Measurements from ENCODE around the gene RXRB.
"Not testable (repeated sequence)": the region's sequence is repeated elsewhere in the genome, so short reads cannot be mapped to it uniquely, and the experiment has no call there.

RXRB gene
- 63.6 reads per million, percentile 73 among the genes with 10 or more reads in this experiment for total RNA-seq

DNA sequence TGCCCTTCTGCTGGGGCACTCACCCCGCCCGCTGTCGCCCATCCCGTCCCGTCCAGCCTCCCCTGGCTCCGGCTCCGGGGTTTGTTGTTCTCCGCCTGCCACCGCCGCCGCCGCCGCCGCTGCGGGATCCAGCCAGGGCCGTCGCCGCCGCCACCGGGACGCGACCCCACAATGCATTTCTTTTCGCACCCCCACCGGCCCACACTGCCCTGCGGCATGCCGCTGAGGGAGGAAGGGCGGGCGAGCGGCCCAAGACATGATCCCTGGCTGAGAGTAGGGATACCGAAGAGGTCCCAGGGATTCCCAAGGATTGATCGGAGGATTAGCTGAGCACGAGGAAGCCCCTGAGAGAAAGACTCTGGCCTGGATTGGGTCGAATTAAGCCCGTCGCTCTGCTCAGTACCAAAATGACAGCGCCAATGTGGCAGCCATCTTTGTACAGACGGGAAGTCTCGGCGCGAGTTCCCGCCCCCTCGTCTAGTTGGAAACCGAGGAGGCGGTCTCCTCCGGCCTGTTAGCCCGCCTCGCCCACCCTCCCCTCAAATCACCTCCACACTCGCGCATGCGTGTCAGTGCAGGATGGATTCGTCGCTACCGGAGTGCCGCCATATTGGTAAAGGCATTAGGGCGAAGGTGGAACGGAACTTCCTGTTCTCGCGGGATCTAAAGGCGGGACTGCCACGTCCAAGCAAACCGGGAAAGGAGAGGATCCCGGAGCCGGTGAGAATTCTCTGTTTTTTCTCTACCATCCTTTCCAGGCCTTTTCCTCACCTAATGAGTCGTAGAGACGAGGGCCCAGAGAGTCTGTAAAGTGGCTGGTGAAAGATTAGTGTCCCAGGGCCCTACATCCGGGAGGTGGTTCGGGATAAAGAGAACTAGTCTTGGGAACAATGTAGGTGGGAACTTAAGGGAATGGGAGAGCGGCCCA lies at the start of gene RXRB, which contains the start of gene SLC39A7:
Gene RXRB, minus strand, starts transcription at position 447 of the 928 bp plus-strand sequence. Its CDS starts 189 bp downstream, at position 258.
Gene SLC39A7, plus strand, starts transcription at position 649 of the 928 bp plus-strand sequence. CDS start 379 bp downstream, outside the sequence.
- peak; percentile 99 for DNase-seq

DNA sequence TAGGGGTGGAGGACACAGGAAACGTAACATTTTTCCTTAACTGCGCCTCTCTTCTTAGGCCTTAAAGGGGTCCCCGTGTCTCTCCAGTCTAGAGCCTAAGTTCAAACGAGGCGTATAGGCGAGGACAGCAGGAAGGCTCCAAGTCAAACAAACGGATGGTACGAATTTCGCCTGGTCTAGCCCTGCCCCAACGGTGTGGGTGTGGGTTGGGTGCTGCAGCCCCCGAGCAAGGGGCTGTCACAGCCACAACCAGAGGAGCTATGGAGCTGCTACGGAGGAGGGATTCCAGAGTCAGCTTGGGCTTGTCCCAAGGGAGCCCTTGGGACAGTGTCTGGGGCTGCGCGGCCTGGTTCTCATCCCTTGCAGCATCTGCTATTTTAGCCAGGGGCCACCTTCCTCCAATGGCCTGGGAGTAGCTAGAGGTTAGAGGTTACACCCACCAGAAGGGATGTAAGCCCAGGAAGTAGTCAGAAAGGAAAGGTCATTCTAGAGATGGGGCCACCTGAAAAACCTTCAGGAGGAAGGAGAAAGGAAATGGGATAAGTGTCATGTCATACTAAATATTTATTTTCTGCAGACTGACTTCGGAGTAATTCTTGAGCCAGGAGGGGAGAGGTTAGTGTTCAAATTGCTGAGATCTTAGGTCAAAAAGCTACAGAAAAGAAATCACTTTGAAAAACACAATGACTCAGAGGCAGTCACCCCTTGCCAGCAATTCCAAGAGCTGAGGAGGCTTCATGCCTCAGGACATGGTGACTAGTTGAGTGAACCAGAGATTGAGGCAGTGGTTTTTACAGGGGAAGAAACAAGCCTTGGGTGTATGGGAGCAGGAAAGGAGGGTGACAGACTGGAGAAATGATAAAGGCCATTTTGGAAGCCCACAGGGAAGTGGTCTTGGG lies 49.5 kb upstream of the RXRB start:
- no peak for DNase-seq

GRCh38 chr6:33248932-33249731 lies 48.7 kb upstream of the RXRB start:
- peak; percentile 95 for DNase-seq

GRCh38 chr6:33248643-33248931 lies 48.1 kb upstream of the RXRB start:
- DNase-seq, result no peak

- DNase-seq, result peak; percentile 88
Observed at GRCh38 chr6:33247977-33248642, 47.6 kb upstream of the RXRB start.

DNA sequence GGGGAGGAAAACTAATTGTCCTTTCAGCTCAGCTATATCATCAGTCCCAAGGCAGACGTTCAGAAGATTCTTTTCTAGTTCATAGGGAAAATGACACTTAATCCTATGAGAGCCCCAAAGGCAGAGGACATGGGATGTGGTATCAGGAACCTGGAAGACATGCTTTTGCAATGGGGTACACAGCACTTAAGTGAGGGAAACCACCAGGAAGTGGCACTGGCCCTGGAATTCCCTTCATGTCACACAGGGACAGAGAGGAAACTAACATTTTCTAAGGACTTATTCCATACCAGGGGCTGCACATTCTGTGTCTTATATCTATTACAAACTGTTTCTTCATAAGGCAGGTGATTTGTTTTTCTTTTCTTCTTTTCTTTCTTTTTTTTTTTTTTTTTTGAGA lies 43.0 kb upstream of the RXRB start:
- DNase-seq, result no peak

- DNase-seq, result no peak
Observed at GRCh38 chr6:33241968-33242367, 41.5 kb upstream of the RXRB start.

GRCh38 chr6:33237741-33238140 lies 37.3 kb upstream of the RXRB start:
- no peak for DNase-seq

GRCh38 chr6:33236852-33237251 lies 36.4 kb upstream of the RXRB start:
- no peak for DNase-seq

GRCh38 chr6:33236328-33236727 lies 35.9 kb upstream of the RXRB start:
- no peak for DNase-seq

DNA sequence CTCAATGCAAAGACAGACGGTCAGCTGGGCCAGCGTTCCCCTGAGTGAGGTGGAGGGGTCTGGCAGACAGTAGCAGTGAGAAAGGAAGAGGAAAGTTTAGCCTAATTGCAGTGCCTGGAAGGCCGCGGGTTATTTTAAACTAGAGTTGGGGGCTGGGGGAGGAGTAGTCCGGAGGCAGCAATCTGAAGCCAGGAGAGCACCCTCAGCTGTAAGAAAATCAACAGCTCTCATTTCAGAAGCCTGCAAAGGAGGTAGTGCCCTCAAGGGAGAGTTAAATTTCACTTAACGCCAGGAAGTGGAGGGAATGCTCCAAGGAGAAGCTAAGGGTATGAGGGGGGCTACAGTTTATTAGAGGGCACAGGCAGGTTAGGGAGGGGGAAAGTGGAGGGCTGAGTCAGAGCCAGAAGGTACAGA lies 34.8 kb upstream of the RXRB start:
- DNase-seq, result no peak

DNA sequence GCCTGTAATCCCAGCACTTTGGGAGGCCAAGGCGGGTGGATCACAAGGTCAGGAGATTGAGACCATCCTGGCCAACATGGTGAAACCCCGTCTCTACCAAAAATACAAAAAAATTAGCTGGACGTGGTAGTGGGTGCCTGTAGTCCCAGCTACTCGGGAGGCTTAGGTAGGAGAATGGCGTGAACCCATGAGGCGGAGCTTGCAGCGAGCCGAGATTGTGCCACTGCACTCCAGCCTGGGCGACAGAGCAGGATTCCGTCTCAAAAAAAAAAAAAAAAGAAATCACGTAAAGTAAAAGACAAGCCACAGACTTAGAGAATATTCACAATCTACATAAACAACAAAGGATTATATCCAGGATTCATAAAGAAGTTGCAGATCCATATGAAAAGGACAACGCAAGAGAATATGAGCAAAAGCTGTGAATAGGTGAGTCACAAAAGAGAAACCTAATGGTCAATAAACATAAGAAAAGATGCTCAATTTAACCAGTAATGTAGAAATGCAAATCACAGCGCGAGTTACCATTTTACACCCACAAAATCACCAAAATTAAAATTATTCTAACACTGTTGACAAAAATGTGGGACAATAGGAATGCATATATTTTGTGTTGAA lies 26.1 kb upstream of the RXRB start:
- not testable (repeated sequence) for DNase-seq

DNA sequence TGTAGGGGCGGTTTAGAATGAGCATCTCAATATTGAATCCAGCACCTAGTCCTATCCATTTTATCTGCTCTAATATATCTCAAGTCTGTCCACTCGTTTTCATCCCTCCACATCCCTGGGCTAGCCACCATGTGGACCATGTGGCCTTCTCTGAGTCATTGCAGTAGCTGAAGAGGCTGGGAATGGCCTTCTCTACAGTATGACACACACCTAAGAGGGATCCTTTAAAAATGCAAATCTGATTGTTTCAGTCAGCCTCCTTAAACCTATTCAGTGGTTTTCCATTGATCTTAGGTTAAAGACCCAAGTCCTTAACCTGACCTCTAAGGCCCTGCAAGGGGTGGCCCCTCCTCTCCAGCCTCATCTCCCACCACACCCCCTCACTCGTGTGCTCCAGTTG lies 17.2 kb upstream of the RXRB start:
- no peak for DNase-seq

DNA sequence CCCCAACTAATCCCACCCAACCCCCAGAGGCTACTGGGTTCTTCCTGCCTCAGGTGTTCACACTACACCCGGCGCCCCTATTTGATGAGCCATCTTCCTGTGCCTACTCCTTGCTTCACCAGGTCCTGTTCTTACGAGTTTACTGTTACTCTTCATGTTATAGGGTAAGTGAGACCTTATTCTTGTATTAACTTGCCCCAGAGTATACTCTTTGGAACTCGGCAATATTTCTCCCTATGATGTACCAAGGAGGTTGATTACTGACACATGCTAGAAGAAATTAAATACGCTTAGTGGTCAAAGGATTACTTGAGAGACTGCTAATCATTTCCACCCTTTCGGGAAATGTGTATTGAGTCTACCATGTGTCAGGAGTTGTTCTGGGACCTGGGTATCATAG lies 16.8 kb upstream of the RXRB start:
- DNase-seq, result no peak

GRCh38 chr6:33216117-33216649 lies 15.7 kb upstream of the RXRB start:
- DNase-seq, result no peak

DNA sequence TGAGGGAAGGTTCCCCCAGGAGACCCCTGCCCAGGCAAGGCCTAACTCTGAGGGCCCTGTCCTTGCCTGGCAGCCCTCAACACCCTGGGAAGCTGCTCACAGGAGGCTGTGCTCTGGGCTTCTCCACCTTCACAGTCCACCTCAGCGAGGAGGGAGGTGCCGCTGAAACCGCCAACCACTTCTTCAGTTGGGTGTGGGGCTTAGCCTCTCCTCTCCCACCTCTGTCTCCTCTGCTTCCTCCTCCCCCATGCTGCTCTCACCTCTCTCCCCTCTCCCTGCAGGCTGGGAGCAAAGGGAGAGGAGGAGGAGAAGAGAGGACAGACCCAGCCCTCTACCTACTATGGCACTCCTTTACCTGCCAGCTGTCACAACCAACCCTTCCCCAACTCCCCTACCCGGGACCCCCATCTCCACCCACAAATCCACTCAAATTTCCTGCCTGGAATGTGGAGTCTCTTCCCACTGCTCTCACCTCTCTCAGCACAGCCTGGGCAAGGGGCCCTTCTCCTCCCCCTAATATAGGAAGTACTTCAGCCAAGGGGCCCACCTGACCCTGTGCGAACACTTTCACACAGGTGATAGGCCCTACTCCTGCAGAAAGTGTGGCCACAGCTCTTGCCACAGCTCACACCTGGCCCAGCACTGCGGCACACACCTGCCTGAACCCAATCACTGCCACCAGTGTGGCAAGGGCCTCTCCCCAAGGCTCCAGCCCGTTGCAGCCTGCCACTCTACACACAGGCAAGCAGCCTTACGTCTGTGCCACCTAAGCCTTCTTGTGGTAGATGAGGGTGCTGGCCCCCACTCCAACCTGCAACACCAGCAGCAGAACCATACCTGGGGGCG lies 15.0 kb upstream of the RXRB start:
- no peak for DNase-seq

GRCh38 chr6:33213989-33214335 lies 13.5 kb upstream of the RXRB start:
- DNase-seq, result no peak

DNA sequence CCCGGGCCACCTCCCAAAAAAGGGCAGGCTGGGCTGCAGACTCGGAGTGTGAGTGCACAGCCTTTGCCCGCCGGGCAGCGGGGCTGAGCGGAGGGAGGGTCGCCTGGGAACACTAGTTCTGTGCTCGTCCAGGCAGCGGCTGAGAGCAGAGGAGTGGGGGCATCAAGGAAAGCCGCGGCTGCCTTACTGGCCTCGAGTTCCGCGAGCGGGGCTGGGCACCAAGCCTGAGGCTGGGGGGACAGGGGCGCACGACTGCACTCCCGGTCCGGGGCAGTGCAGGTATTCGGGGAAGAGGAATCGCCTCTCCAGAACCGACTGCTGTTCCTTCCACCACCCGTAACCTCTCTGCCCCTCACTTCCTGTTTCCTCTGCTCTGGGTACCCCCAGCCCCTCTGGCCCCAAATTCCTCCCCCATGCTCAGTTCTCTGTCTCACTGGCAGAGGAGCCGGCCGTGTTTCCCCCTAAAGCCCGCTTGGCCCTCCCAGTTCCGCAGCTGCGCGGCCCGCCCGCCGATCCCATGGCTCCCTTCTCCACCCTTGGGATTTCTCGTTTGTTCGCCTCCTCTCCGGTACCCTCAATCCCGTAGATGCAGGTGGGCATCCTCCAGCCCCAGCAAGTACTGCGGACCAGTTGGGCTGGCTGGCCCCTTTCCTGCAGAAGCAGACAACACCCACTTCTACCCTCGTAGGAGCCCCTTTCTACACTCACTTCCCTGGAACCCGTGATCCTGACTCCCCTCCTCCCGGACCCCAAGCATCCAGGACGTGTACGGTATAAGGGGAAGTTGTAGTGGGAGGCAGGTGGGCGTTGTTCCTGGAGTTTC lies 12.9 kb upstream of the RXRB start:
- DNase-seq, result no peak

GRCh38 chr6:33212857-33213165 lies 12.3 kb upstream of the RXRB start:
- DNase-seq, result no peak
